Measurements from ENCODE around the gene DLG5.

DLG5 gene

GRCh38 chr10:77949167-77949566, 22.6 kb upstream of the DLG5 start:
- DNase-seq (ENCODE audit: low read depth in 3 of 3): no peak

- DNase-seq (ENCODE audit: low read depth in 3 of 3): no peak
Measured at GRCh38 chr10:77946084-77946483, 19.5 kb upstream of the DLG5 start.

GRCh38 chr10:77944519-77944918, 18.0 kb upstream of the DLG5 start:
- no peak for DNase-seq (ENCODE audit: low read depth in 3 of 3)

GRCh38 chr10:77943121-77943901, 16.8 kb upstream of the DLG5 start:
- DNase-seq (ENCODE audit: low read depth in 3 of 3): no peak

- DNase-seq (ENCODE audit: low read depth in 3 of 3): no peak
Measured at GRCh38 chr10:77941790-77942189, 15.2 kb upstream of the DLG5 start.

GRCh38 chr10:77940627-77941026, 14.1 kb upstream of the DLG5 start:
- no peak for DNase-seq (ENCODE audit: low read depth in 3 of 3)

GRCh38 chr10:77940225-77940624, 13.7 kb upstream of the DLG5 start:
- DNase-seq (ENCODE audit: low read depth in 3 of 3): no peak

- no peak for DNase-seq (ENCODE audit: low read depth in 3 of 3)
Measured at GRCh38 chr10:77939561-77940001, 13.0 kb upstream of the DLG5 start.

- no peak for DNase-seq (ENCODE audit: low read depth in 3 of 3)
Measured at GRCh38 chr10:77936697-77937567, 10.4 kb upstream of the DLG5 start.

GRCh38 chr10:77932016-77932715, 5.6 kb upstream of the DLG5 start:
- no peak for DNase-seq (ENCODE audit: low read depth in 3 of 3)

- DNase-seq (ENCODE audit: low read depth in 3 of 3): no peak
Measured at GRCh38 chr10:77927402-77928246, 1.1 kb upstream of the DLG5 start.

- peak in 1 of 3 donors; percentile 22 for DNase-seq (ENCODE audit: low read depth in 3 of 3)
Measured at GRCh38 chr10:77925795-77926565, 575 bp downstream of the DLG5 start.

- no peak for DNase-seq (ENCODE audit: low read depth in 3 of 3)
Measured at GRCh38 chr10:77925410-77925794, 1.2 kb downstream of the DLG5 start.

- no peak for DNase-seq (ENCODE audit: low read depth in 3 of 3)
Measured at GRCh38 chr10:77922566-77923179, 3.9 kb downstream of the DLG5 start.

- DNase-seq (ENCODE audit: low read depth in 3 of 3): no peak
Measured at GRCh38 chr10:77922055-77922454, 4.5 kb downstream of the DLG5 start.

- DNase-seq (ENCODE audit: low read depth in 3 of 3): no peak
Measured at GRCh38 chr10:77921395-77921794, 5.2 kb downstream of the DLG5 start.

GRCh38 chr10:77920495-77920894, 6.1 kb downstream of the DLG5 start:
- no peak for DNase-seq (ENCODE audit: low read depth in 3 of 3)

GRCh38 chr10:77919713-77920108, 6.8 kb downstream of the DLG5 start:
- no peak for DNase-seq (ENCODE audit: low read depth in 3 of 3)

GRCh38 chr10:77915319-77916105, 11.0 kb downstream of the DLG5 start:
- DNase-seq (ENCODE audit: low read depth in 3 of 3): no peak
